ENCODE data around the gene GLRB. TPM values are rescaled to one million over a fixed set of nuclear protein-coding genes. Genes with fewer than 3 reads are reported as not detected.
"Not testable (repeated sequence)": the region's sequence is repeated elsewhere in the genome, so short reads cannot be mapped to it uniquely, and the experiment has no call there.

The GLRB gene
- total RNA-seq, 1 donor from 2014 or later, result 10.3 TPM

- DNase-seq (ENCODE audit: low read depth in 2 of 2), result no peak
These were observed 51.6 kb downstream of the GLRB start for GRCh38 chr4:157127571-157127970.

- peak; percentile 61 to 68 for DNase-seq (ENCODE audit: low read depth in 2 of 2)
These were observed 52.4 kb downstream of the GLRB start for GRCh38 chr4:157128395-157128794.

- DNase-seq (ENCODE audit: low read depth in 2 of 2), result no peak
These were observed 66.0 kb downstream of the GLRB start for GRCh38 chr4:157141976-157142375.

DNA sequence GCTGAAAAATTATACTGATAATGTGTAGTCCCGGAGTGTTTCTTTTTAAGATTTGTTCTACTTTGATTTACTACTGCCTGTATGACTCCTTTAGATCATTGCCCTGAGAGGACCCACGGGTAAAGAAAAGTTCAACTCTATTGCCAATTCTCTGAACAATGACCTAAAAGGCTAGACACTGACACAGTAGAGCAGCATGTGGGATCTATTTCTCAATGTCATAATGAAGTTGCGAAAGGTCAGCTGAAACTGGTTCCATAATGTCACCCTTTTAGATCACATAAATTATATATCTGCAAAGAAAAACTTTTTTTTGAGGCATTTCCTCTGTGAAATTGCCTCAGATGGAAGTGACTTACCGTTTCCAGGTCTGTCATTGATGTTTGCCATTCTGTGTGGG, 67.4 kb downstream of the GLRB start:
- DNase-seq (ENCODE audit: low read depth in 2 of 2), result no peak

- no peak for DNase-seq (ENCODE audit: low read depth in 2 of 2)
These were observed 75.8 kb downstream of the GLRB start for GRCh38 chr4:157151711-157152110.

DNA sequence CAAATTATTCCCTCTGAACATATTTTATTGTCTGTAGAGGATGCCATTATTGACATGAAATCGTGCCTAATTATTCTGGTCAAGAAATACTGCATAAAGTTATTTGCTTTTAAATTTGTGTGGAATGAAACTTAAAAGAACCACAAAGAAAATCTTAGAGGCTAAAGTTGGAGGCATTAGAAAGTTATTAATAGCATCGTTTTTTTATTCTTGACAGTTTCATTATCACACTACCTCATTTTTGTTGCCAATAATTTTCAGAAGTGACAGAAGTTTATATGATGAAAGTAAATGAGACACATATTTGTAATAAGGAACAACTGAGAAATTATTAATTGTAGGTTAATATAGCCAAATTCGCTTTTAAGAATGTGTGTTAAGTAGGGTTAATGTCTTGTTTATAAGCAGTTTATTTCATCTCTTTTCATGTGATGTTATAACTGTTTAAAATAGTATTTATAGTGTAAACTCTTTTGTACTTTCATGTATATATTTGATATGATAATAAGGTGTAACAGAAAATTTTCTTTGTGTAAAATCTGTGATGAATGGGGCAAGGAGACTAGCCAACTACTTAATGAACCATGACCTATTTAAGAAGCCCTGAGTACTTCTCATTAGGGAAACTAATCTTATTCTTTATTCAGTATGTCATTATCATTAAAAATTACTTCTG, 90.1 kb downstream of the GLRB start:
- no peak for DNase-seq (ENCODE audit: low read depth in 2 of 2)

DNA sequence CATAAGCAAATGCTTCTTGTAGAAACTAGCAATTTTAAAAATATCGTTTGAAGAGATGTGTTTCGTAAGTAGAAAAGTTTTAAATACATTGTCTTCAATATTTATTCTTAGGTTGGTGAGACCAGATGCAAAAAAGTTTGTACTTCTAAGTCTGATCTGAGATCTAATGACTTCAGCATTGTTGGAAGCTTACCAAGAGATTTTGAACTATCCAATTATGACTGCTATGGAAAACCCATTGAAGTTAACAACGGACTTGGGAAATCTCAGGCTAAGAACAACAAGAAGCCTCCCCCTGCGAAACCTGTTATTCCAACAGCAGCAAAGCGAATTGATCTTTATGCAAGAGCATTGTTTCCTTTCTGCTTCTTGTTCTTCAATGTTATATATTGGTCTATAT, 94.4 kb downstream of the GLRB start:
- DNase-seq (ENCODE audit: low read depth in 2 of 2), result no peak

DNA sequence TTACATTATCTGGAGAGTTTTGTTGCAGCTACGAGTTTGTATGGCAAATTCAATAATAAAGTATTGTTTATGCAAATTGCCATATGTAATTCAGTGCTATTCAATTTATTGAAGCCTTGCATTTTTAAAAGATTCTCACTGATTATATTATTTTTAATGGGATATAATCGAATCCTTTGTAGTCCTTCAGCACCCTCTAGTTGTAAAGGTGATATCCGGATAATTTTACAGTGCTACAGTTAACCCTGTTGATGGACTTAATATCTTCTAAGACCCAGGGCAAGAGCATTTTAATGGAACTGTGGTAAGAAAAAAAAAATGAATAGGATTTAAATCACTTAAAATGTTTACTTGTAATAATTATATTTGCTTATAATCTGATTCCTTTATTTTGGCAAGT, 96.1 kb downstream of the GLRB start:
- DNase-seq (ENCODE audit: low read depth in 2 of 2), result peak in 1 of 2 donors; percentile 14

DNA sequence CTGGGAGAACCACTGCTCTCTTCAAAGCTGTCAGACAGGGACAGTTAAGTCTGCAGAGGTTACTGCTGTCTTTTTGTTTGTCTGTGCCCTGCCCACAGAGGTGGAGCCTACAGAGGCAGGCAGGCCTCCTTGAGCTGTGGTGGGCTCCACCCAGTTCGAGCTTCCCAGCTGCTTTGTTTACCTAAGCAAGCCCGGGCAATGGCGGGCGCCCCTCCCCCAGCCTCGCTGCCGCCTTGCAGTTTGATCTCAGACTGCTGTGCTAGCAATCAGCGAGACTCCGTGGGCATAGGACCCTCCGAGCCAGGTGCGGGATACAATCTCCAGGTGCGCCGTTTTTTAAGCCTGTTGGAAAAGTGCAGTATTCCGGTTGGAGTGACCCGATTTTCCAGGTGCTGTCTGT, 104.3 kb downstream of the GLRB start:
- DNase-seq (ENCODE audit: low read depth in 2 of 2), result not testable (repeated sequence)

GRCh38 chr4:157184300-157184699, 108.3 kb downstream of the GLRB start:
- no peak for DNase-seq (ENCODE audit: low read depth in 2 of 2)

- no peak for DNase-seq (ENCODE audit: low read depth in 2 of 2)
These were observed 109.4 kb downstream of the GLRB start for GRCh38 chr4:157185363-157185762.

- DNase-seq (ENCODE audit: low read depth in 2 of 2), result no peak
These were observed 119.4 kb downstream of the GLRB start for GRCh38 chr4:157195374-157195773.

- DNase-seq (ENCODE audit: low read depth in 2 of 2), result no peak
These were observed 120.1 kb downstream of the GLRB start for GRCh38 chr4:157196046-157196445.

- DNase-seq (ENCODE audit: low read depth in 2 of 2), result peak in 1 of 2 donors; percentile 20
These were observed 128.8 kb downstream of the GLRB start for GRCh38 chr4:157204634-157205244.

- DNase-seq (ENCODE audit: low read depth in 2 of 2), result peak; percentile 9 to 31
These were observed 141.8 kb downstream of the GLRB start for GRCh38 chr4:157217708-157218107.

DNA sequence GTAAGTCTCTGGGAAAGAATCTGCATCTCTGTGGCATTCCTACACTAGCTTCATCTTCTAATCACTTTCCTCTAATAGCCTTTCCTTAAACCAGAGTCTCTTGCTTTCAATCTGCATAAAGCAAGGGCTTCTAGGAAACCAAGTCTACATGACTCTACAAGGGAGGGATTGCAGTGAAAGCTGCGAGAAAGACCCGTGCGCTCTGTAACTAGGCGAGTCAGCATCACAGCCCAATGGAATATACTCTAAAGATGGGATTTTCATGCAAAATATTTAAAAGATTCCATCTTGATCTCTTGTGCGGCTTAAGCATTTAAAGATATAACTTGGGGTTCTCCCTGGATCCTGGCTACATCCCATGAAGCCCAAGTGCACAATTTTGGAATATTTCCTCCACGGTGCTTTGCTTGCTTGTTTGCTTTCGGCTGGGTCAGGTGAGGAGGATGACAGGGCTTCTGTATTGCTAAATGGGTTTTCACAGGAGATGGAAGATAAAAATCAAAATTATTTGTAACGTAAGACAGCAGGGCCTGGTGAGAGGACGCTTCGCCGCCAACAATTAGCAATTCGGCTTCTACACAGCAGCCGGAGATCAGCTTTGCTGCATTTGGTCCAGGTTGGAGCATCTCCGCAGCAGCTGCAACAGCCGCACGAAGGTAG, 143.9 kb downstream of the GLRB start:
- no peak for DNase-seq (ENCODE audit: low read depth in 2 of 2)

GRCh38 chr4:157220371-157220881, 144.5 kb downstream of the GLRB start, which contains the start of gene GRIA2:
Gene GRIA2 (plus strand): TSS chr4:157220728. CDS start chr4:157221043, 315 bp downstream.
- peak; percentile 22 to 69 for DNase-seq (ENCODE audit: low read depth in 2 of 2)

DNA sequence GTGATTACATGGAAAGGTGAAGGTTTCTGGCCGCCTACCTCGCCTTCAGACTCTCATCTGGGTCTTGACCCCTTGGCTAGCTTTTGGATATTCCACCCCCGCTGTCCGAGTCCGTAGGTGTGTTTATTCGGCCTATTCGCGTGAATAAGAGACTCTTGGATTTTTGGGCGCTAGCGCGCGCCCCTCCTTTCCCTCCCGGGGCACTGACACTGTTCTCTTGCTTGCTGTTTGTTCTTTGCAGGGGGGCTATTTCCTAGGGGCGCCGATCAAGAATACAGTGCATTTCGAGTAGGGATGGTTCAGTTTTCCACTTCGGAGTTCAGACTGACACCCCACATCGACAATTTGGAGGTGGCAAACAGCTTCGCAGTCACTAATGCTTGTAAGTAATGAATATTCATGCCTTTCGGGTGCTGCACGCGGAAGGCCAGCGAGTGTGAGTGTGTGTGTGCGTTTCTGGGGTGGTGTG, 145.5 kb downstream of the GLRB start:
- no peak for DNase-seq (ENCODE audit: low read depth in 2 of 2)

Data from dermis microvascular lymphatic vessel endothelial cell (primary cell).